LNCAP (cell line): ENCODE results near the gene PPP1R14B.

Experiments
- TF ChIP-seq, protein P1 (sequence below): fragments of 450-650 bp; IDR thresholded peaks from 2 replicates; pipeline ENCODE4 v1.5.1; 2017; ENCODE audit warnings: mild to moderate bottlenecking

The PPP1R14B gene

GRCh38 chr11:64201543-64201942 lies 45.2 kb downstream of the PPP1R14B start:
- TF ChIP-seq, protein P1, sequence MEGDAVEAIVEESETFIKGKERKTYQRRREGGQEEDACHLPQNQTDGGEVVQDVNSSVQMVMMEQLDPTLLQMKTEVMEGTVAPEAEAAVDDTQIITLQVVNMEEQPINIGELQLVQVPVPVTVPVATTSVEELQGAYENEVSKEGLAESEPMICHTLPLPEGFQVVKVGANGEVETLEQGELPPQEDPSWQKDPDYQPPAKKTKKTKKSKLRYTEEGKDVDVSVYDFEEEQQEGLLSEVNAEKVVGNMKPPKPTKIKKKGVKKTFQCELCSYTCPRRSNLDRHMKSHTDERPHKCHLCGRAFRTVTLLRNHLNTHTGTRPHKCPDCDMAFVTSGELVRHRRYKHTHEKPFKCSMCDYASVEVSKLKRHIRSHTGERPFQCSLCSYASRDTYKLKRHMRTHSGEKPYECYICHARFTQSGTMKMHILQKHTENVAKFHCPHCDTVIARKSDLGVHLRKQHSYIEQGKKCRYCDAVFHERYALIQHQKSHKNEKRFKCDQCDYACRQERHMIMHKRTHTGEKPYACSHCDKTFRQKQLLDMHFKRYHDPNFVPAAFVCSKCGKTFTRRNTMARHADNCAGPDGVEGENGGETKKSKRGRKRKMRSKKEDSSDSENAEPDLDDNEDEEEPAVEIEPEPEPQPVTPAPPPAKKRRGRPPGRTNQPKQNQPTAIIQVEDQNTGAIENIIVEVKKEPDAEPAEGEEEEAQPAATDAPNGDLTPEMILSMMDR: no peak

GRCh38 chr11:64198511-64198910 lies 48.2 kb downstream of the PPP1R14B start:
- TF ChIP-seq, protein P1: no peak

DNA sequence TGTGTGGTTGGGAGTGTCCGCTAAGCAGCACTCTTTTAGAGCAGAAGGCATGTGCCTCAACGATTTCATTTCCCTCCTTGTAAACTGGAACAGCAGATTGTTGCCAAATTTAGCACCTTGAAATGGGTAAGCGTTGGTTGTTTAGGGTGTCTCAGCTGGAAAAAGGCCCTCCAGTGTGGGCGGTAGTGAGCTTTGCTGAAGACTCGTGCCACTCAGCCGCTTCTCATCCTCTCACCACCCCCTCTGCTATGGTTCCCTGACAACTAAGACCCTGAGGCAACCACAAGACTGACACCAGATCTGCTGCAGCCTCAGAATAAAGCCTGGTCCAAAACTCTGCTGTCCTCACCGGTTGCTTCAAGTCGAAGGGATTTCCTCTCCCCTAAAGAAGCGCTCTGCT lies 50.1 kb downstream of the PPP1R14B start:
- TF ChIP-seq, protein P1: no peak
